Sigmoid colon (tissue), 4 donors: ENCODE results near the gene ACACA.

Experiments
- POLR2AphosphoS5 ChIP-seq, 4 donors: sonication (generic); formaldehyde crosslinking; IDR thresholded peaks; one replicate each; pipeline ENCODE4 v1.6.1; 2017; ENCODE audit warnings: antibody characterized with exemption in 4 of 4
- TF ChIP-seq, protein P1 (sequence below), 4 experiments: fragments of 450-650 bp in 3 of 4; fragments of 200-600 bp in 1 of 4; IDR thresholded peaks; one replicate each; pipeline ENCODE4 v1.5.1; 2016 to 2019; ENCODE audit warnings: antibody characterized with exemption in 4 of 4, mild to moderate bottlenecking in 3 of 4, moderate library complexity in 2 of 4

GRCh38 chr17:37340804-37341203 is 65.8 kb downstream of the ACACA start:
- TF ChIP-seq, protein P1, sequence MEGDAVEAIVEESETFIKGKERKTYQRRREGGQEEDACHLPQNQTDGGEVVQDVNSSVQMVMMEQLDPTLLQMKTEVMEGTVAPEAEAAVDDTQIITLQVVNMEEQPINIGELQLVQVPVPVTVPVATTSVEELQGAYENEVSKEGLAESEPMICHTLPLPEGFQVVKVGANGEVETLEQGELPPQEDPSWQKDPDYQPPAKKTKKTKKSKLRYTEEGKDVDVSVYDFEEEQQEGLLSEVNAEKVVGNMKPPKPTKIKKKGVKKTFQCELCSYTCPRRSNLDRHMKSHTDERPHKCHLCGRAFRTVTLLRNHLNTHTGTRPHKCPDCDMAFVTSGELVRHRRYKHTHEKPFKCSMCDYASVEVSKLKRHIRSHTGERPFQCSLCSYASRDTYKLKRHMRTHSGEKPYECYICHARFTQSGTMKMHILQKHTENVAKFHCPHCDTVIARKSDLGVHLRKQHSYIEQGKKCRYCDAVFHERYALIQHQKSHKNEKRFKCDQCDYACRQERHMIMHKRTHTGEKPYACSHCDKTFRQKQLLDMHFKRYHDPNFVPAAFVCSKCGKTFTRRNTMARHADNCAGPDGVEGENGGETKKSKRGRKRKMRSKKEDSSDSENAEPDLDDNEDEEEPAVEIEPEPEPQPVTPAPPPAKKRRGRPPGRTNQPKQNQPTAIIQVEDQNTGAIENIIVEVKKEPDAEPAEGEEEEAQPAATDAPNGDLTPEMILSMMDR (IDR thresholded peaks at IDR 0.05), result no peak
- TF ChIP-seq POLR2AphosphoS5 (IDR thresholded peaks at IDR 0.05), result no peak
